ENCODE data around the gene LRP1B. TPM values are rescaled to one million over a fixed set of nuclear protein-coding genes. Genes with fewer than 3 reads are reported as not detected.

LRP1B gene
- total RNA-seq, 4 donors from 2014 or later, result 1.2 to 3.3 (median 2.6) TPM

GRCh38 chr2:141492816-141493215, 638.0 kb downstream of the LRP1B start:
- Histone ChIP-seq H3K27me3 (no peaks in the 10 kb centered on the region), H3K4me1 (peaks cover 0 to 7% (median 0%) of the 10 kb centered on the region in 4 donors), H3K9me3 (no peaks in the 10 kb centered on the region), H3K27ac (no peak overlapping the region), H3K4me3 (no peak overlapping the region), H3K36me3 (no peaks in the 10 kb centered on the region)
- DNase-seq (ENCODE audit: low spot score in 2 of 2), result no peak
- TF ChIP-seq, protein P1, sequence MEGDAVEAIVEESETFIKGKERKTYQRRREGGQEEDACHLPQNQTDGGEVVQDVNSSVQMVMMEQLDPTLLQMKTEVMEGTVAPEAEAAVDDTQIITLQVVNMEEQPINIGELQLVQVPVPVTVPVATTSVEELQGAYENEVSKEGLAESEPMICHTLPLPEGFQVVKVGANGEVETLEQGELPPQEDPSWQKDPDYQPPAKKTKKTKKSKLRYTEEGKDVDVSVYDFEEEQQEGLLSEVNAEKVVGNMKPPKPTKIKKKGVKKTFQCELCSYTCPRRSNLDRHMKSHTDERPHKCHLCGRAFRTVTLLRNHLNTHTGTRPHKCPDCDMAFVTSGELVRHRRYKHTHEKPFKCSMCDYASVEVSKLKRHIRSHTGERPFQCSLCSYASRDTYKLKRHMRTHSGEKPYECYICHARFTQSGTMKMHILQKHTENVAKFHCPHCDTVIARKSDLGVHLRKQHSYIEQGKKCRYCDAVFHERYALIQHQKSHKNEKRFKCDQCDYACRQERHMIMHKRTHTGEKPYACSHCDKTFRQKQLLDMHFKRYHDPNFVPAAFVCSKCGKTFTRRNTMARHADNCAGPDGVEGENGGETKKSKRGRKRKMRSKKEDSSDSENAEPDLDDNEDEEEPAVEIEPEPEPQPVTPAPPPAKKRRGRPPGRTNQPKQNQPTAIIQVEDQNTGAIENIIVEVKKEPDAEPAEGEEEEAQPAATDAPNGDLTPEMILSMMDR (IDR thresholded peaks at IDR 0.05), result no peak
- TF ChIP-seq POLR2A (IDR thresholded peaks at IDR 0.05), result no peak
- no peak for TF ChIP-seq EP300 (IDR thresholded peaks at IDR 0.05)
- 63 to 71% methylated on average over 3 of the region's 3 CpGs for WGBS, 2 donors

DNA sequence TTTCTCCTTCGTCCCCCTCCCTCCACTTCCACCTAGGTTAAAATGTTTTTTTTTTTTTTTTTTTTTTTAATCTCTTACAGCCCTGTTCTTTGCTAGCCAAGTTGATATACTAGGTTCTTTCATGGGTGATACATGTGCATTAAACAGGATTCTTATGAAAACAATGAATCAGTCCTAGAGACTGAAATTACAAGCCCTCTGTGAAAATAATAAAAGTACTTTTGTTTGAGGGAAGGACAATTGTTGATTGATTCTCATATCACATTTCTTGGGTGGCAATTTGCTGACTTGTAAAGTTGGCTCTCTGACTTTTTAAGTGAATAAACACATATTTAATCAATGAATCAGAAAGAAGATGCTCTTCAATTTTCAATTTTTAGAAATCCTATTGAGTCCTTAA, 639.9 kb downstream of the LRP1B start:
- H3K36me3 ChIP-seq, result no peaks in the 10 kb centered on the region
- H3K9me3 ChIP-seq, result no peaks in the 10 kb centered on the region
- WGBS, 2 donors, result 17 to 32% methylated on average over 1 of the region's 1 CpG
- H3K27ac ChIP-seq, result no peak overlapping the region
- no peak for DNase-seq (ENCODE audit: low spot score in 2 of 2)
- H3K27me3 ChIP-seq, result no peaks in the 10 kb centered on the region
- TF ChIP-seq, protein P1 (IDR thresholded peaks at IDR 0.05), result no peak
- TF ChIP-seq POLR2A (IDR thresholded peaks at IDR 0.05) (no peak), EP300 (IDR thresholded peaks at IDR 0.05) (no peak)
- no peak overlapping the region for H3K4me3 ChIP-seq
- peaks cover 0 to 7% (median 0%) of the 10 kb centered on the region in 4 donors for H3K4me1 ChIP-seq

DNA sequence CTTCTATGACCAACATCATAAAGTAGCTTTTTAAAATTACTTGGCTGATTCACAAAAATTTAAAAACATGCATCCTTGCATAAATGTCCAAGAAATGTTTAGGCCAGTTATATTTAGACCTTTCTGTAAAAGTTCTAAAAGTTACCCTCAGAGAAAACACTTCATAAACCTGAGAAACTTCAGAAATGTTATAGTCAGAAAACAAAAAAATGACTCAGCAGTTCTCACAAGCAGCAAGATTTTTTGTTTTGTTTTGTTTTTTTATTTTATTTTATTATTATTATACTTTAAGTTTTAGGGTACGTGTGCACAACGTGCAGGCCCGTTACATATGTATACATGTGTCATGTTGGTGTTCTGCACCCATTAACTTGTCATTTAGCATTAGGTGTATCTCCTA, 648.1 kb downstream of the LRP1B start:
- DNase-seq (ENCODE audit: low spot score in 2 of 2), result no peak
- Histone ChIP-seq H3K27me3 (no peaks in the 10 kb centered on the region), H3K27ac (no peak overlapping the region), H3K9me3 (no peaks in the 10 kb centered on the region), H3K36me3 (no peaks in the 10 kb centered on the region), H3K4me3 (no peak overlapping the region), H3K4me1 (no peaks in the 10 kb centered on the region)
- 97 to 98% methylated on average over 3 of the region's 3 CpGs for WGBS, 2 donors
- TF ChIP-seq POLR2A (IDR thresholded peaks at IDR 0.05) (no peak), EP300 (IDR thresholded peaks at IDR 0.05) (no peak)
- TF ChIP-seq, protein P1 (IDR thresholded peaks at IDR 0.05), result no peak

- H3K9me3 ChIP-seq, result no peaks in the 10 kb centered on the region
- 78 to 83% methylated on average over 6 of the region's 6 CpGs for WGBS, 2 donors
- H3K27me3 ChIP-seq, result no peaks in the 10 kb centered on the region
- no peak for DNase-seq (ENCODE audit: low spot score in 2 of 2)
- H3K4me3 ChIP-seq, result no peak overlapping the region
- H3K36me3 ChIP-seq, result no peaks in the 10 kb centered on the region
- no peak overlapping the region for H3K27ac ChIP-seq
- H3K4me1 ChIP-seq, result no peaks in the 10 kb centered on the region
- TF ChIP-seq, protein P1 (IDR thresholded peaks at IDR 0.05), result no peak
- TF ChIP-seq POLR2A (IDR thresholded peaks at IDR 0.05) (no peak), EP300 (IDR thresholded peaks at IDR 0.05) (no peak)
Observed at GRCh38 chr2:141475801-141476200, 655.0 kb downstream of the LRP1B start.

DNA sequence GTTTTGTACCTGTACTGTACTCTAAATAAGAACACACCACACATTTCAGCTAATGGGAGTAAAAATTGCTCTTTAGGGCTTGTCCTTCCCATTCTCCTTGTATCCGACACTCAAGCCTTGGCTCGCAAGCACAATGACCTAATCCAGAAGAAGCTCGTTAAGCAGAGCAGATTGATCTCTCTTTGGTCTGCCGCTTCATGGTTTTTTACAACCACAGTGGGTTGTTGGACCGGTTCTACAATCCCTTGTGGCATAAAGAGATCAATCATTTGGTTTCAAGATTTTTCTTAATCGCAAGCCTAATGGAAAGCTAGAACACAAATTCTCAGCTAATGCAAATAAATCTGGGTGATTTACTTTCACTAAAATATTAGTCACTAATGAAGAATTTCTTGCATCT, 662.1 kb downstream of the LRP1B start:
- no peaks in the 10 kb centered on the region for H3K9me3 ChIP-seq
- H3K36me3 ChIP-seq, result no peaks in the 10 kb centered on the region
- H3K27ac ChIP-seq, result no peak overlapping the region
- no peak for DNase-seq (ENCODE audit: low spot score in 2 of 2)
- no peak overlapping the region for H3K4me3 ChIP-seq
- no peaks in the 10 kb centered on the region for H3K4me1 ChIP-seq
- 45 to 53% methylated on average over 6 of the region's 6 CpGs for WGBS, 2 donors
- no peaks in the 10 kb centered on the region for H3K27me3 ChIP-seq
- TF ChIP-seq, protein P1 (IDR thresholded peaks at IDR 0.05), result no peak
- TF ChIP-seq EP300 (IDR thresholded peaks at IDR 0.05) (no peak), POLR2A (IDR thresholded peaks at IDR 0.05) (no peak)

Data from tibial nerve (tissue), 4 donors.